ENCODE results near the gene USP38. TPM values are rescaled to one million over a fixed set of nuclear protein-coding genes. Genes with fewer than 3 reads are reported as not detected.
"Not testable (repeated sequence)": the region's sequence is repeated elsewhere in the genome, so short reads cannot be mapped to it uniquely, and the experiment has no call there.

The USP38 gene
- total RNA-seq, 1 experiment from 2014 or later: 14.1 TPM

GRCh38 chr4:143199503-143199902 is 14.8 kb downstream of the USP38 start:
- no peak for DNase-seq (ENCODE audit: low spot score)
- in situ Hi-C loops (cut with HindIII; ENCODE audit: low sequenced_read_pairs): no loop called here

- in situ Hi-C loops (cut with HindIII; ENCODE audit: low sequenced_read_pairs): no loop called here
These were observed 18.1 kb downstream of the USP38 start for GRCh38 chr4:143202824-143203223.

GRCh38 chr4:143203577-143203976 is 18.9 kb downstream of the USP38 start:
- in situ Hi-C loops (cut with HindIII; ENCODE audit: low sequenced_read_pairs): no loop called here
- DNase-seq (ENCODE audit: low spot score): no peak

More at GRCh38 chr4:143202824-143203223, 18.1 kb downstream of the USP38 start:
- DNase-seq (ENCODE audit: low spot score): no peak

- in situ Hi-C loops (cut with HindIII; ENCODE audit: low sequenced_read_pairs): no loop called here
- peak; percentile 54 for DNase-seq (ENCODE audit: low spot score)
These were observed 22.8 kb downstream of the USP38 start for GRCh38 chr4:143207555-143207954.

GRCh38 chr4:143212566-143212965 is 27.8 kb downstream of the USP38 start:
- DNase-seq (ENCODE audit: low spot score): no peak
- in situ Hi-C loops (cut with HindIII; ENCODE audit: low sequenced_read_pairs): no loop called here

GRCh38 chr4:143215873-143216272 is 31.2 kb downstream of the USP38 start:
- no peak for DNase-seq (ENCODE audit: low spot score)
- in situ Hi-C loops (cut with HindIII; ENCODE audit: low sequenced_read_pairs): no loop called here

- peak; percentile 86 for DNase-seq (ENCODE audit: low spot score)
- in situ Hi-C loops (cut with HindIII; ENCODE audit: low sequenced_read_pairs): no loop called here
These were observed 39.5 kb downstream of the USP38 start for GRCh38 chr4:143224255-143224654.

GRCh38 chr4:143225167-143225566 is 40.5 kb downstream of the USP38 start:
- DNase-seq (ENCODE audit: low spot score): no peak
- in situ Hi-C loops (cut with HindIII; ENCODE audit: low sequenced_read_pairs): no loop called here

GRCh38 chr4:143230683-143231082 is 46.0 kb downstream of the USP38 start:
- in situ Hi-C loops (cut with HindIII; ENCODE audit: low sequenced_read_pairs): no loop called here
- DNase-seq (ENCODE audit: low spot score): no peak

- in situ Hi-C loops (cut with HindIII; ENCODE audit: low sequenced_read_pairs): no loop called here
These were observed 47.6 kb downstream of the USP38 start for GRCh38 chr4:143232277-143232676.

GRCh38 chr4:143234153-143234552 is 49.4 kb downstream of the USP38 start:
- in situ Hi-C loops (cut with HindIII; ENCODE audit: low sequenced_read_pairs): no loop called here
- no peak for DNase-seq (ENCODE audit: low spot score)

More at GRCh38 chr4:143232277-143232676, 47.6 kb downstream of the USP38 start:
- DNase-seq (ENCODE audit: low spot score): no peak

- DNase-seq (ENCODE audit: low spot score); in situ Hi-C loops (cut with HindIII; ENCODE audit: low sequenced_read_pairs): not testable (repeated sequence)
These were observed 52.5 kb downstream of the USP38 start for GRCh38 chr4:143237195-143237594.

GRCh38 chr4:143240939-143241679 is 56.4 kb downstream of the USP38 start:
- DNase-seq (ENCODE audit: low spot score): no peak
- in situ Hi-C loops (cut with HindIII; ENCODE audit: low sequenced_read_pairs): no loop called here

- DNase-seq (ENCODE audit: low spot score): no peak
- in situ Hi-C loops (cut with HindIII; ENCODE audit: low sequenced_read_pairs): no loop called here
These were observed 57.2 kb downstream of the USP38 start for GRCh38 chr4:143241892-143242291.

GRCh38 chr4:143243041-143243440 is 58.3 kb downstream of the USP38 start:
- no peak for DNase-seq (ENCODE audit: low spot score)
- in situ Hi-C loops (cut with HindIII; ENCODE audit: low sequenced_read_pairs): no loop called here

- in situ Hi-C loops (cut with HindIII; ENCODE audit: low sequenced_read_pairs): no loop called here
- DNase-seq (ENCODE audit: low spot score): no peak
These were observed 62.3 kb downstream of the USP38 start for GRCh38 chr4:143246977-143247376.

- in situ Hi-C loops (cut with HindIII; ENCODE audit: low sequenced_read_pairs): no loop called here
These were observed 63.1 kb downstream of the USP38 start for GRCh38 chr4:143247866-143248265.

GRCh38 chr4:143248827-143249226 is 64.1 kb downstream of the USP38 start:
- no peak for DNase-seq (ENCODE audit: low spot score)
- in situ Hi-C loops (cut with HindIII; ENCODE audit: low sequenced_read_pairs): no loop called here

More at GRCh38 chr4:143247866-143248265, 63.1 kb downstream of the USP38 start:
- DNase-seq (ENCODE audit: low spot score): no peak

- in situ Hi-C loops (cut with HindIII; ENCODE audit: low sequenced_read_pairs): no loop called here
- DNase-seq (ENCODE audit: low spot score): no peak
These were observed 65.9 kb downstream of the USP38 start for GRCh38 chr4:143250617-143251016.

- in situ Hi-C loops (cut with HindIII; ENCODE audit: low sequenced_read_pairs): no loop called here
These were observed 66.6 kb downstream of the USP38 start for GRCh38 chr4:143251348-143251747.

GRCh38 chr4:143251779-143252178 is 67.1 kb downstream of the USP38 start:
- DNase-seq (ENCODE audit: low spot score): no peak
- in situ Hi-C loops (cut with HindIII; ENCODE audit: low sequenced_read_pairs): no loop called here

More at GRCh38 chr4:143251348-143251747, 66.6 kb downstream of the USP38 start:
- no peak for DNase-seq (ENCODE audit: low spot score)

All from G401 (cell line).